ENCODE measurements around the gene NSMF.
A peak's percentile ranks its signal among the peaks of the same experiment; 100 is the strongest.

Gene NSMF

DNA sequence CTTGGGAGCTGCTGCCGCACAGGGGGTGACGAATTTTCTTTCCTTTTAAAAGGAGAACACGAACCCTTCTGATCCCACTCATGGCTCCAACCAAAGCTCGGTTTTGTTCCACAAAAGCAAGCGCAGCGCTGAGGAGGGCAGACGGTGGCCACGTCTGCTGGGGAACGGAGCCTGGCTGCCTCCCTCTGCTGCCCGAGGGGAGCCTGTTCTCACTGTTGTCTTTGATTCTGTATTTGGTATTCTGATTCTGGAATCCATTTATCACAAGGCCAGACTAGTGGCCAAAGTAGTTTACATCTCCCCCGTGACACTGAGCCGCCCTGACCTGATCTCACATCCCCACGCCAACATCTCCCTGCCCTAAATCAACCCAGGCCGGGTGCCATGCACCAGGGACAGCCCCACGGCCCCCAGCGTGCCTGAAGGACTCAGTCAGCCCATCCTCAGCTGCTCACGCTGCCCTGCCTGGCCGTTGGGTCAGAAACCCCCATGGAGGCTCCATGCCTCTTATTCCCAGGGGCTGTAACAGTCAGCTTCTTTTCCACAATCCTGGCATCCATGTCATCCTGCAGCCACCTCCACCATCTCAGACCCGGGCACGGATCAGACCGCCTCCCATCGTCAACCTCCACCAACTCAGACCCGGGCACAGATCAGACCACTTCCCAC, 6.7 kb upstream of the NSMF start:
- no peak for DNase-seq (ENCODE audit: insufficient read length, low spot score)
- FAIRE-seq, result no peak
- TF ChIP-seq POLR2AphosphoS5 (IDR thresholded peaks at IDR 0.05; ENCODE audit: low read depth, low read length) (no peak), SPI1 (IDR thresholded peaks at IDR 0.05; ENCODE audit: low read depth, low read length) (no peak), POU2F2 (IDR thresholded peaks at IDR 0.05; ENCODE audit: low read depth, low read length) (no peak), POLR2A (IDR thresholded peaks at IDR 0.05; ENCODE audit: low read depth, low read length) (no peak), TAF1 (IDR thresholded peaks at IDR 0.05; ENCODE audit: low read depth, low read length) (no peak), PAX5 (IDR thresholded peaks at IDR 0.05; ENCODE audit: insufficient read depth, low read length, severe bottlenecking) (no peak)

DNA sequence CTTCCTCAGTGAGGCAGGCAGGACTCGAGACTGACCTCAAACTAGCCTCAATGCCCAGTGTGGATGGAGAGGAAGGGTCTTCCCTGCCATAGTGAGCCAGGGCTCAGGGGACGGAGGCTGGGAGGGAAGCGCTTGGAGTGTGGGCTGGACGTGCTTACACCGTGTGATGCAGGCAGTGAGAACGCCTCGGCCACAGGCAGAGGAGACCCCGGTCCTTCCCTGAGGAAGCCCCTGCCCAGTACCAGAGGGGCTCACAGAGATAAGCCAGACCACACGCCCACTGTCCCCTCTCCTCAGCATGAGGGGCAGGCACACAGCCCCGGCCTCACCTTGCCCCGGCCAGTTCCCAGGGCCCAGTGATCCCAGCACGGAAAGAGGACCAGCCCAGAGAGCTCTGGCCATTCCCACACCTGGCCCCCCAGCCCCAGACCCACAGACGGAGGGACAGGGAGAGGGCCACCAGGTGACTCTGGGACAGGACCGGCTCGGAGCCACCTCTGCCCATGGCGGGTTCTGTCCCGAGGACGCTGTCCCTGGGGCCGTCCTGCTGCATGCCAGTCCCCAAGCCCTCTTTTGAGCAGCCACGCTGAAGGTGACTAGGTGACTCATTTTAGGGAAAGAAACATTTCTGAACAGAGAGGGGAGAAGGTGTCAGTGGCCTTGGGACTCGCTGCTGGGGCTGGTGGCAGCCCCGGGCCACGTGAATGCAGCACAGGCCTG, 6.0 kb upstream of the NSMF start:
- FAIRE-seq, result no peak
- TF ChIP-seq SPI1 (IDR thresholded peaks at IDR 0.05; ENCODE audit: low read depth, low read length) (no peak), POLR2AphosphoS5 (IDR thresholded peaks at IDR 0.05; ENCODE audit: low read depth, low read length) (no peak)

DNA sequence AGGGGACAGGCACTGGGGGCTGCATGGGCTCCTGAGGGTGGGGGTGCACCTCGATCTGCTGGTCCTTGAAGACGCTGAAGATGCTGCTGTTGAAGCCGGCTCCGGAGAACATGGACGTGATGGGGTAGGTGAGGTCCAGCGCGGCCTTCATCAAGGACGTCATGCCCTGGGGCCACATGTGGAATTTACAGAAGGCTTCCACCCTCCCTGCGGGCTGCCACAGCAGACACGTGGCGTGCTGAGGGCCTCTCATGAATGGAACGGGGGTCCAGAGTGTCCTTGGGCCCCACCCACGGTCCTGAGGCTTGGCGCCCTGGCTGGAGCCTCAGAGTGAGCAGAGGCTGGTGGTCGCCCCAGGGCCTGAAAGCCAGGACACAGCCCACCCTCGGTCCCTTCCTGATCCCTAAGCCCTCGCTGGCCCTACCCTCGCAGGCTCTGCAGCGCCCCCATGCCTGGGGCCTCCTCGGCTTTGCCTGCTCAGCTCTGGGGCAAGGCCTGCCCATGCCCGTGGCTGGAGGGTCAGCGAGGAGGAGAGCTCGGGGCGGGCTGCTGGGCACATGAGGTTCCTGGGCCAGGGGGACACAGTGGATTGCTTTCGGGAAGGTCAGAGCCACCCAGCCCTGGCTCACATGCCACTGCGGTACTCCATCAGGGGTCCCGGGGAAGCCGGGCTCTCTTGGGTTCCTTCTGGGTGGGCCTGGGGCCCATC, 5.3 kb upstream of the NSMF start:
- TF ChIP-seq POLR2A (IDR thresholded peaks at IDR 0.05; ENCODE audit: low read depth, low read length) (no peak), POLR2AphosphoS5 (IDR thresholded peaks at IDR 0.05; ENCODE audit: low read depth, low read length) (no peak)
- DNase-seq (ENCODE audit: insufficient read length, low spot score) (no peak), FAIRE-seq (no peak)

More for the DNA sequence above, 6.0 kb upstream of the NSMF start:
- no peak for DNase-seq (ENCODE audit: insufficient read length, low spot score)

DNA sequence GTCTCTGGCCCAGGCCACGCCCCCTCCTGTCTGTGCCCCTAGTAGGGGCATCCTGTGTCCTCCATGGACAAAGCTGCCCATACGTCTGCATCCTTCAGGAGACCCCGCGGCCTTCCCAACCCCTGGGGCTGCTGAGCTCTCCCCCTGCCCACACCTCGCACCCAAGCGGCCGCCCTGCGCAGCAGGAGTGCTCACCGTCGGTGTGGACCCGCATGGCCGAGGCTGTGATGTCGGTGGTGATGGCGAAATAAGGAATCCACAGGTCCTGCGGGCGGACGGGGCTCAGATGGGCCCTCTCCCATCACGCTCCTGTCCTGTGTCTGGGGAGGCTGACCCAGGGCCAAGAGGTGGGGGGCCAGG, 4.8 kb upstream of the NSMF start:
- FAIRE-seq (no peak), DNase-seq (ENCODE audit: insufficient read length, low spot score) (no peak)
- TF ChIP-seq SPI1 (IDR thresholded peaks at IDR 0.05; ENCODE audit: low read depth, low read length) (no peak), TAF1 (IDR thresholded peaks at IDR 0.05; ENCODE audit: low read depth, low read length) (no peak), POLR2A (IDR thresholded peaks at IDR 0.05; ENCODE audit: low read depth, low read length) (no peak), PAX5 (IDR thresholded peaks at IDR 0.05; ENCODE audit: insufficient read depth, low read length, severe bottlenecking) (no peak), POLR2AphosphoS5 (IDR thresholded peaks at IDR 0.05; ENCODE audit: low read depth, low read length) (no peak), POU2F2 (IDR thresholded peaks at IDR 0.05; ENCODE audit: low read depth, low read length) (no peak)

DNA sequence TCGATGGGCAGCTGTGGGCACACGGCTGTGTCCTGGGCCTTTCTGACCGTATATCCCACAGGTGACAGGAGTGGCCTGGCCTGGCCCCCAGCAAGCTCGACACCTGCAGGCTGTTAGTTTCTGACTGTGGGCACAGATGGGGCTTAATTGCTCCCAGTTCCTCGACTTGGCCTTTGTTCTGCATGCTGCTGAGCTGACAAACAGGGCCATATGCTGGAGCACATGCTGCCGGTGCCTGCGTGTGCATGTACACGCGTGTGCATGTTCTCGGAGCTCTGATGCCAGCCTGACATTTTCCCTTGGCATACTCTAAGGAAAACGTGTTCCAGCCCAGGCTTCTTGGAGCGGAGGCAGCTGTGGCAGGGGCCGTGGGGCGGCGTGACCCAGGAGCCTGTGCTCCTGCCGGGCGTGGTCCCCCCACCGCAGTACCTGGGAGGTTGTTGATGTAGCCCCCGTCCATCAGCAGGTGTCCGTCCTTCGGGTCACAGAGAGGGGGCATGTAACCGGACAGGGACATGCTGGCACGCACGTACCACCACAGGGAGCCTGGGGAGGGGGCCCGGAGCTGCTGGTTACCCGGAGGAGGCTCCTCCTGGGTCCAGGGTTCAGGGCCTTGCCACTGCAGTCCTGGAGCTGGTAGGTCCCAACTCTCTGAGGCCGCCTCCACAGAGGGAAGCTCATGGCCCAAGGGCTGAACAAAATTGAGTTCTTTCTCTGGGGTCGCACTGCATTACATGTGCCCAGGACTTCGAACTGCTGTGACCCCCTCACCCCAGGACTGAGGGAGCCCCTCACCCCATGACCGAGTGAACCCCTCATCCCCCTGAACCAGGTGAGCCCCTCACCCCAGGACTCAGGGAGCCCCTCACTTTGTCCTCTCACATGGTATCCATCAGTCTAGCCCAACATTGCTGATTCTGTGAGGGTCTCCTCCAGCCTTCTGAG, 4.1 kb upstream of the NSMF start:
- FAIRE-seq (no peak), DNase-seq (ENCODE audit: insufficient read length, low spot score) (no peak)
- TF ChIP-seq TAF1 (IDR thresholded peaks at IDR 0.05; ENCODE audit: low read depth, low read length), result no peak
- TF ChIP-seq PAX5 (IDR thresholded peaks at IDR 0.05; ENCODE audit: insufficient read depth, low read length, severe bottlenecking), result no peak
- TF ChIP-seq POLR2AphosphoS5 (IDR thresholded peaks at IDR 0.05; ENCODE audit: low read depth, low read length), result no peak
- no peak for TF ChIP-seq POU2F2 (IDR thresholded peaks at IDR 0.05; ENCODE audit: low read depth, low read length)
- no peak for TF ChIP-seq POLR2A (IDR thresholded peaks at IDR 0.05; ENCODE audit: low read depth, low read length)
- TF ChIP-seq SPI1 (IDR thresholded peaks at IDR 0.05; ENCODE audit: low read depth, low read length), result no peak

DNA sequence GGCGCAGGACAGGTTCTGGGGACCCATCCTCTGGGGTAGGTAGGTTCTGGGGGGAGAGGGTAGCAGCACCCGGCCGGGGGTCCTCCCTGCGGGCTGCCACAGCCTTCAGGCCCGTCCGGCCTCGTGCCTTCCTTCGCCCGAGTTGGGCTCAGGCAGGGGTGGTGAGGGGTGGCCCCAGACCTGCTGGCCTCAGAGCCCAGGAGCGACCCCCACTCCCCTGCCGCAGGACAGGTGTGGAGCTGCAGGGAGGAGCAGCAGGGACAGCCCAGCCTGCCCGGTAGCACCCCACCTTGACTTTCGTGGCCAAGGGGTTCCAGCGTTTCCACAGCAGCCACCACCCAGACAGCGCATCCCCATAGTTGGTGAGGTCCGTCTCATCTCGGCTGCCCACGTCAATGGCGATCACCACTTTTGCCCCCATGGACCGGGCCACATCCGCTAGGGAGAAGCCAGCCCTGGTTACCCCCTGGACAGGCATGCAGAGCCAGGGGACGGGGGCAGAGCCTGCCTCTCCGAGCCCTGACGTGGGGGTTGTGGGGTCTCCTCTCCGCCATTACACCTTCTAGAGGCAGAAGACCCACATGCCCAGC, 3.4 kb upstream of the NSMF start:
- TF ChIP-seq POLR2AphosphoS5 (IDR thresholded peaks at IDR 0.05; ENCODE audit: low read depth, low read length) (no peak), POLR2A (IDR thresholded peaks at IDR 0.05; ENCODE audit: low read depth, low read length) (no peak), PAX5 (IDR thresholded peaks at IDR 0.05; ENCODE audit: insufficient read depth, low read length, severe bottlenecking) (no peak), POU2F2 (IDR thresholded peaks at IDR 0.05; ENCODE audit: low read depth, low read length) (no peak), TAF1 (IDR thresholded peaks at IDR 0.05; ENCODE audit: low read depth, low read length) (no peak), SPI1 (IDR thresholded peaks at IDR 0.05; ENCODE audit: low read depth, low read length) (no peak)
- FAIRE-seq (peak; percentile 26), DNase-seq (ENCODE audit: insufficient read length, low spot score) (no peak)

DNA sequence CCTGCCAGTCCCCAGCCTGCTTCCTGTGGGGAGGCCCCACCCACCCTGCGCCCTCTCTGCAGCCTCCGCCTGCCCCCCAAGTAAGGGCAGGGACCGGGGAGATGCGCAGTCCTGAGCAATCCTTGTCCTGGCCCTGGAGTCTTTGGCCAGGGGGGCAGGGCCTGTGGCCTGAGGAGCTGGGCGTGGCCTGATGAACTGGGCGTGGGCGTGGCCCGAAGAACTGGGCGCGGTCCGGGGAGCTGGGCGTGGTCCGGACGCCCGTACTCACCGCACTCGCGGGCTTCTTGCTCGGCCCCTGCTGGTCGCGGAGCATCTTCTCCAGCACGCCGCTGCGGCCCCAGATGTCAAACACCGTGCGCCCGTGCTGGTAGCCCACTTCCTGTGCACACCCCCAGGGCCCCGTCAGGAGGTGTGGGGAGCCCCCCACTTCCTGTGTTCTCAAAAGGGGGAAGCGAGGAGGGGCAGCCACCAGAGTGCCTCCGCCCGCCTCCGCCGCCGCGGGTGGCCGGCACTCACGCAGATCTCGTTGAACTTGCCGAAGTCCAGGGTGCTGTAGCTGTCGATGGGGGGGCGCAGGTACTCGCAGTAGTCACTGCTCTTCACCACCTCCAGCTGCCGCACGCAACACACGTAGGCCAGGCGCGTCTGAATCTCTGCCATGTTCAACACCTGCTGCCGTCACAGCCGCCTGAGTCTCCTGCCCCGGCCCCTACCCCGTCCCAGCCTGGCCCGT, 2.7 kb upstream of the NSMF start:
- DNase-seq (ENCODE audit: insufficient read length, low spot score) (peak; percentile 87), FAIRE-seq (peak; percentile 99)
- TF ChIP-seq TAF1 (IDR thresholded peaks at IDR 0.05; ENCODE audit: low read depth, low read length), result no peak
- 0 out of 2 replicates have a peak, but pooled peaks have one; percentile 26 for TF ChIP-seq POLR2AphosphoS5 (IDR thresholded peaks at IDR 0.05; ENCODE audit: low read depth, low read length)
- TF ChIP-seq POU2F2 (IDR thresholded peaks at IDR 0.05; ENCODE audit: low read depth, low read length), result no peak
- 0 out of 2 replicates have a peak, but pooled peaks have one; percentile 45 for TF ChIP-seq SPI1 (IDR thresholded peaks at IDR 0.05; ENCODE audit: low read depth, low read length)
- TF ChIP-seq POLR2A (IDR thresholded peaks at IDR 0.05; ENCODE audit: low read depth, low read length), result no peak
- TF ChIP-seq PAX5 (IDR thresholded peaks at IDR 0.05; ENCODE audit: insufficient read depth, low read length, severe bottlenecking), result no peak

DNA sequence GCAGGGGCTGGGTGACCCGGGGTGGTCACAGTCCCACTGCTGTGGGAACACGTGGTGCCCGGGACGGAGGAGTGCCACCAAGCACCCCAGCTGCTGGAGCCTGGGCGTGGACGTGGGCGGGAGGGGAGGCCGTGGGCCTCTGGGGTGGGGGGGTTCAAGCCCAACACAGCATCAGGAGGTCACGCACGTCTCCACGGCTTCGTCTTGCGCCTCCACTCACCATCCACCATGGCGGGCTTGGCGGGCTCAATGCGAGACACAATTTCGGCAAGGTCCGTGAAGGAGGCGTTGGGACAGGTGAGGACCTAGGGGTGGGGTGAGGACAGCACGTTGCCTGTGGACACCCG, 2.2 kb upstream of the NSMF start:
- no peak for FAIRE-seq
- DNase-seq (ENCODE audit: insufficient read length, low spot score), result no peak
- TF ChIP-seq TAF1 (IDR thresholded peaks at IDR 0.05; ENCODE audit: low read depth, low read length), result no peak
- TF ChIP-seq POLR2AphosphoS5 (IDR thresholded peaks at IDR 0.05; ENCODE audit: low read depth, low read length), result no peak
- no peak for TF ChIP-seq SPI1 (IDR thresholded peaks at IDR 0.05; ENCODE audit: low read depth, low read length)
- TF ChIP-seq PAX5 (IDR thresholded peaks at IDR 0.05; ENCODE audit: insufficient read depth, low read length, severe bottlenecking), result no peak
- no peak for TF ChIP-seq POLR2A (IDR thresholded peaks at IDR 0.05; ENCODE audit: low read depth, low read length)
- no peak for TF ChIP-seq POU2F2 (IDR thresholded peaks at IDR 0.05; ENCODE audit: low read depth, low read length)

Measured in GM12891 (cell line).